GOT3 (cell line): Measurements from ENCODE around the gene GOLPH3.
"Not testable (repeated sequence)": the region's sequence is repeated elsewhere in the genome, so short reads cannot be mapped to it uniquely, and the experiment has no call there.

Source experiments
- DNase-seq: peaks from one replicate; lab custom pipeline; 2025; ENCODE audit warnings: mixed read lengths; lab: John Stamatoyannopoulos, UW

The GOLPH3 gene

DNA sequence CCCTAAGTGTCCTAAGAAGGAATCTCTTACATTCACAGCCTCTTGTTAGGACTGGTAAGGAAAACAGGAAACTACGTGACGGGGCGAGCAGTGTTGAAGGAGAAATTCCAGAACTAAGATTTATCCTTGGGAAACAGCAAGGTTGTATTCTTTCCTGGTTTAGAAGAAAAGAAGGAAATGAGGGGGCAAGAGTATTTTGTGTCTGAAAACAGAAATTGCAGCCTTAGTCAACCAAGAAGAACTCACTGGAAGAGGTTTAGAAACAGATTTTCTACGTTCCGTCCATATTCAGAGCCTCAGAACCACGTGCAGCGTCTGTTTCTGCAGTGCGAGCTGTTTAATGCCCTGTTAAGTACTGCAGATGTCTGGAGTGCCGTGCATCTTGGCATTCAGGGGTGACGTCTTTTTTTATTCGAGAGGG, 75.2 kb downstream of the GOLPH3 start:
- no peak for DNase-seq

DNA sequence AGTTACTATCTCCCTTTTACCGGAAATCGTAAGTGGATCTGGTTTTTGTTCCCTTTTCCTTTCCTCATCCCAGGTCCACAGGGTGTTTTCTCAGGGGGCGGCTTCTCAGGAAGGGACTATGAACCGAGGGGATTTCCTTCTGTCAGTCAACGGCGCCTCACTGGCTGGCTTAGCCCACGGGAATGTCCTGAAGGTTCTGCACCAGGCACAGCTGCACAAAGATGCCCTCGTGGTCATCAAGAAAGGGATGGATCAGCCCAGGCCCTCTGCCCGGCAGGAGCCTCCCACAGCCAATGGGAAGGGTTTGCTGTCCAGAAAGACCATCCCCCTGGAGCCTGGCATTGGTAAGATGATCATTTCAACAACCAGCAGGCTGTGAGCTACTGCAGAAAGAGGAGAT, 75.8 kb downstream of the GOLPH3 start:
- no peak for DNase-seq

DNA sequence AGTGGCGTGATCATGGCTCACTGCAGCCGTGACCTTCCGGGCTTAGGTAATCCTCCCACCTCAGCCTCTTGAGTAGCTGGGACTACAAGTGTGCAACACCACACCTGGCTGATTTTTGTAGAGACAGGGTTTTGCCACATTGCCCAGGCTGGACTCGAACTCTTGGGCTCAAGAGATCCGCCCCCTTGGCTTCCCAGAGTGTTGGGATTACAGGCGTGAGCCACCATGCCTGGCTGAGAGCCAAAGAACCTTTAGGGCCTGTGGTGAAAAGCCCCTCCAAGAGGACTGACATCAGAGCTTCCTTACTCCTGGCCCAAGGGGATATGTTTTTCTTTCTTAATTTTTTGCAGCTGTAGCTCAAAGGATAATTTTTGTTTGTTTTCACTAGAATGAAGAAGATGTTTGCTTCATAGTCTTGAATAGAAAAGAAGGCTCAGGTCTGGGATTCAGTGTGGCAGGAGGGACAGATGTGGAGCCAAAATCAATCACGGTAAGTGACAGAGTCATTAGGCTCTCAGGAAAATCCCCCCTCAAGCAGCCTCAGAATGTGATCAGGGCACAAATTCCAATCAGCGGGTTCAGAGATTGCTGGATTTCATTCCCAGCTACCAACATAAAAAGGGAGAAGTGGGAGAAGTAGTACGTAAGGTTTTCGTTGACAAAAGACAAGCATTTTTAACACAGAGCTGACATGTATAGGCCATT, 77.1 kb downstream of the GOLPH3 start:
- DNase-seq, result no peak

DNA sequence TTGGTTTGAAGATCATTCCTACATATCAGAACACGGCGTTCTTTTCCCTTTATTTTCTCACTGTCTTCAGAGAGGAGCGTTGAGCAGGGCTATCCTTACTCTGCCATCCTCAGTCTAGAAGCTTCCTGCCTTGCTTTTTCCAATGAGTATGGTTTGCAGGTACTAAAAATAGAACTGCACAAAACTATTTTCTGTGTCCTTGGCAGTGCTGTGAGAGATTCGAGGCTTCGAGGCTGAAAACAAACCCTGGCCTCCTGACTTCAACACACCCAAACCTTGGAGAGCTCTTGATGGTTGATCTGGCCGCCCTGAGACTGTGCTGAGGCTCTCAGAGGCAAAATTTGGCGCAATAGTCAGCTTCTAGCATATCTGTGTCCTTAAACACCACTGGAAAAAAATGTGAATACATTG, 78.9 kb downstream of the GOLPH3 start:
- no peak for DNase-seq

DNA sequence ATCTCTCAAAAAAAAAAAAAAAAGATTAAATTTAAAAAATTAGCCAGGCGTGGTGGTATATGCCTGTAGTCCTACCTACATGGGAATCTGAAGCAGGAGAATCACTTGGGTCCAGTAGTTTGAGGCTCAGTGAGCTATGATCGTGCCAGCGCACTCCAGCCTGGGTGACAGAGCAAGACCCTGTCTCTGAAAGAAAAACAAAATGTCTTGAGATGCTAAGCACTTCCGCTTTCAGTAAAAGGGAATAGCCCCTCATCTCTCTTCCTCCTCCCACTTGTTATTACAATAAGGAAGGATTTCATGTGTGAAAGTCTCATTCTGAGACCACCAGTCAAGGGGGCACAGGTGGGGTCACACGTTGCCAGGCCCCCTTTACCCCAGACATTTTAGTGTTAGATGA, 79.4 kb downstream of the GOLPH3 start:
- DNase-seq, result no peak

DNA sequence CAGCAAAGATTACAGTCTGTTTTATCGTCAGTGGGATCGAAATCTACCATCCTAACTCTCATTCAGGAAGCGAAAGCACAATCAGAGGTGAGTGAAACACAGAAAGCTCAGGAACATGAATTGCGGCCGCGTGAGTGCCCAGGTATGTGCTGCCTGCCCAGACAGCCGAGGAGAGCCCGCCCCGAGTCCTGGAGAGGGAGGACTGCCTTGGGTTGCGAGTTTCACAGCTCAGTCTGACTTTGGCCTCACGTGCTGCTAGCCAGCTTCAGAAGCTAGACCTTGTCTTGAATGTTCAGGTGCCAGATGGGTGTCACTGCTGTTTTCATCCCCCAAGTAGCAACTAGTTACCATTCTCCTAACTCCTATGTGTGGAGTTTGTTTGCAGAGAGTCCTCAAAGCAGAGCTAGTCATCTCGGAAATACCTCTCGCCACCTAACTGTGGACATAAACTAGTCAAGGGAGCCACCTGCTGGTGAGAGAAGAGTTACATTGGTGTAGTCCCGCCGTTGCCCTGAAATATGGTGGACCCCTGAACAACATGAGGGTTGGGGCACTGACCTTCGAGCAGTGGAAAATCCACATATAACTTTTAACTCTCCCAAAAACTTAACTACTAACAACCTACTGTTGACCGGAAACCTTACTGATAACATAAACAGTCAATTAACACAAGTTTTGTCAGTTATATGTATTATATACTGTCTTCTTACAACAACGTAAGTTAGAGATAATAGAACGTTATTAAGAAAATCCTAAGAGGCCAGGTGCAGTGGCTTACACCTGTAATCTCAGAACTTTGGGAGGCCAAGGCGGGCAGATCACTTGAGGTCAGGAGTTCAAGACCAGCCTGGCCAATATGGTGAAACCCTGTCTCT, 80.9 kb downstream of the GOLPH3 start:
- DNase-seq, result no peak

DNA sequence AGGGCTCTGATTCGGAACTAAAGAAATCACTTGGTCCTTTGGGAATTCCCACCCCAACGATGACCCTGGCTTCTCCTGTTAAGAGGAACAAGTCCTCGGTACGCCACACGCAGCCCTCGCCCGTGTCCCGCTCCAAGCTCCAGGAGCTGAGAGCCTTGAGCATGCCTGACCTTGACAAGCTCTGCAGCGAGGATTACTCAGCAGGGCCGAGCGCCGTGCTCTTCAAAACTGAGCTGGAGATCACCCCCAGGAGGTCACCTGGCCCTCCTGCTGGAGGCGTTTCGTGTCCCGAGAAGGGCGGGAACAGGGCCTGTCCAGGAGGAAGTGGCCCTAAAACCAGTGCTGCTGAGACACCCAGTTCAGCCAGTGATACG, 83.4 kb downstream of the GOLPH3 start:
- no peak for DNase-seq

DNA sequence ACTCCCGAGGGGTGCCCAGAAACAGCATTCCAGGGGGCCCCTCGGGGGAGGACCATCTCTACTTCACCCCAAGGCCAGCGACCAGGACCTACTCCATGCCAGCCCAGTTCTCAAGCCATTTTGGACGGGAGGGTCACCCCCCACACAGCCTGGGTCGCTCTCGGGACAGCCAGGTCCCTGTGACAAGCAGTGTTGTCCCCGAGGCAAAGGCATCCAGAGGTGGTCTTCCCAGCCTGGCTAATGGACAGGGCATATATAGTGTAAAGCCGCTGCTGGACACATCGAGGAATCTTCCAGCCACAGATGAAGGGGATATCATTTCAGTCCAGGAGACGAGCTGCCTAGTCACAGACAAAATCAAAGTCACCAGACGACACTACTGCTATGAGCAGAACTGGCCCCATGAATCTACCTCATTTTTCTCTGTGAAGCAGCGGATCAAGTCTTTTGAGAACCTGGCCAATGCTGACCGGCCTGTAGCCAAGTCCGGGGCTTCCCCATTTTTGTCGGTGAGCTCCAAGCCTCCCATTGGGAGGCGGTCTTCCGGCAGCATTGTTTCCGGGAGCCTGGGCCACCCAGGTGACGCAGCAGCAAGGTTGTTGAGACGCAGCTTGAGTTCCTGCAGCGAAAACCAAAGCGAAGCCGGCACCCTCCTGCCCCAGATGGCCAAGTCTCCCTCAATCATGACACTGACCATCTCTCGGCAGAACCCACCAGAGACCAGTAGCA, 83.9 kb downstream of the GOLPH3 start:
- DNase-seq, result no peak

DNA sequence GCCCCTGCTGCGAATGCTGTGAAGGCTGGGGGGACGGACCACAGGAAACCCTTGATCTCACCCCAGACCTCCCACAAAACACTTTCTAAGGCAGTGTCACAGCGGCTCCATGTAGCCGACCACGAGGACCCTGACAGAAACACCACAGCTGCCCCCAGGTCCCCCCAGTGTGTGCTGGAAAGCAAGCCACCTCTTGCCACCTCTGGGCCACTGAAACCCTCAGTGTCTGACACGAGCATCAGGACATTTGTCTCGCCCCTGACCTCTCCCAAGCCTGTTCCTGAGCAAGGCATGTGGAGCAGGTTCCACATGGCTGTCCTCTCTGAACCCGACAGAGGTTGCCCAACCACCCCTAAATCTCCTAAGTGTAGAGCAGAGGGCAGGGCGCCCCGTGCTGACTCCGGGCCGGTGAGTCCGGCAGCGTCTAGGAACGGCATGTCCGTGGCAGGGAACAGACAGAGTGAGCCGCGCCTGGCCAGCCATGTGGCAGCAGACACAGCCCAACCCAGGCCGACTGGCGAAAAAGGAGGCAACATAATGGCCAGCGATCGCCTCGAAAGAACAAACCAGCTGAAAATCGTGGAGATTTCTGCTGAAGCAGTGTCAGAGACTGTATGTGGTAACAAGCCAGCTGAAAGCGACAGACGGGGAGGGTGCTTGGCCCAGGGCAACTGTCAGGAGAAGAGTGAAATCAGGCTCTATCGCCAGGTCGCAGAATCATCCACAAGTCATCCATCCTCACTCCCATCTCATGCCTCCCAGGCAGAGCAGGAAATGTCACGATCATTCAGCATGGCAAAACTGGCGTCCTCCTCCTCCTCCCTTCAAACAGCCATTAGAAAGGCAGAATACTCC, 84.7 kb downstream of the GOLPH3 start:
- DNase-seq, result no peak

DNA sequence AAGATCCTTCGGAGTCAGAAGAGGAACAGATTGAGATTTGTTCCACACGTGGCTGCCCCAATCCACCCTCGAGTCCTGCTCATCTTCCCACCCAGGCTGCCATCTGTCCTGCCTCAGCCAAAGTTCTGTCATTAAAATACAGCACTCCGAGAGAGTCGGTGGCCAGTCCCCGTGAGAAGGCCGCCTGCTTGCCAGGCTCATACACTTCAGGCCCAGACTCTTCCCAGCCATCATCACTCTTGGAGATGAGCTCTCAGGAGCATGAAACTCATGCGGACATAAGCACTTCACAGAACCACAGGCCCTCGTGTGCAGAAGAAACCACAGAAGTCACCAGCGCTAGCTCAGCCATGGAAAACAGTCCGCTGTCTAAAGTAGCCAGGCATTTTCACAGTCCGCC, 85.9 kb downstream of the GOLPH3 start:
- no peak for DNase-seq

DNA sequence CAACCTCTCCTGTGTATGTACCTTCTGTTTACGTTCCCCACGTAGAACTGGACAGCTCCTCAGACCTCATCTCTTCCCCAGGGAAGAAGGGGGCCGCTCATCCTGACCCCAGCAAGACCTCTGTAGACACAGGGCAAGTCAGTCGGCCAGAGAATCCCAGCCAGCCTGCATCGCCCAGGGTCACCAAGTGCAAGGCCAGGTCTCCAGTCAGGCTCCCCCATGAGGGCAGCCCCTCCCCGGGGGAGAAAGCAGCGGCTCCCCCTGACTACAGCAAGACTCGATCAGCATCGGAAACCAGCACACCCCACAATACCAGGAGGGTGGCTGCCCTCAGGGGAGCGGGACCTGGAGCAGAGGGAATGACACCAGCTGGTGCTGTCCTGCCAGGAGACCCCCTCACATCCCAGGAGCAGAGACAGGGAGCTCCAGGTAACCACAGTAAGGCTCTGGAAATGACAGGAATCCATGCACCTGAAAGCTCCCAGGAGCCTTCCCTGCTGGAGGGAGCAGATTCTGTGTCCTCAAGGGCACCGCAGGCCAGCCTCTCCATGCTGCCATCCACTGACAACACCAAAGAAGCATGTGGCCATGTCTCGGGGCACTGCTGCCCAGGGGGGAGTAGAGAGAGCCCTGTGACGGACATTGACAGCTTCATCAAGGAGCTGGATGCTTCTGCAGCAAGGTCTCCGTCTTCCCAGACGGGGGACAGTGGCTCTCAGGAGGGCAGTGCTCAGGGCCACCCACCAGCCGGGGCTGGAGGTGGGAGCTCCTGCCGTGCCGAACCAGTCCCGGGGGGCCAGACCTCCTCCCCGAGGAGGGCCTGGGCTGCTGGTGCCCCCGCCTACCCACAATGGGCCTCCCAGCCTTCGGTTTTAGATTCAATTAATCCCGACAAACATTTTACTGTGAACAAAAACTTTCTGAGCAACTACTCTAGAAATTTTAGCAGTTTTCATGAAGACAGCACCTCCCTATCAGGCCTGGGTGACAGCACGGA, 86.7 kb downstream of the GOLPH3 start:
- no peak for DNase-seq

DNA sequence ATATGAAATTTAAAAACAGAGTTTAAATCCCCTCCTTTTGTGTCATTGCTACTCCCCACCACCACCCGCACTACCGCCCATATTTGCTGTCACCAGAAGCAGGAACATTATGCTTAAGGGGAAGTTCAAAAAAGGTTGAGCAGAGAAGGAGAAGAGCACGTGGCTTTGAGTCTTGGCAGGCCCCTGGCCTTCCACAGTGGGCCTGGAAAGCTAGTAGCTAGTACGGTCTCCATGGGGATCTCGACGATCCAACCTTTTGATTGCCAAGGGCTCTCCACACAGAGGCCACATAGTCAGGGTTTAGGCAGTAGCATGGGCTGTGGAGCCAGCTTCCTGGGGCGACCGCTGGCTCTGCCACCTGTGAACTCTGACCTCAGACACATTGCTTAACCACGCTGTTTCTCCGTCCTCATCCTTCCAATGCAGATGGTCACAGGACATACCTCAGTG, 90.1 kb downstream of the GOLPH3 start:
- no peak for DNase-seq

DNA sequence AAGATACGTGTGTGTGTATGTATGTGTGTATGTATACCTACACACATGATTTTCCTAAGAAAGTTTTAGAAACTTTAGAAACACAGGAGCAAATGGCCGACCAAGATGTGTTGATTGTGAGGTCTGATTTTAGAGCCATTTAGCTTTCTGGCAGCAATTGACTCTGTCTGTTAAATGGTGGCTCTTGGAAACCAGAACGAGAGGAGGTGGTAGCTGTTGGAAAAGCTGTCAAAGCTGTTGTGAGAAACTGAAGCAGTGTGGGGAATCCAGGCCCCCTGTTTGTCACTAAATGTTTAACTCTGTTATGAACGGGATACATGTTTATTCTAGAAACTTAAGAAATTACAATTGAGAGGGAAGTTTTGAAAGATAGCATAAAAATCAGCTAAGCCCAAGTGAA, 91.4 kb downstream of the GOLPH3 start:
- no peak for DNase-seq

DNA sequence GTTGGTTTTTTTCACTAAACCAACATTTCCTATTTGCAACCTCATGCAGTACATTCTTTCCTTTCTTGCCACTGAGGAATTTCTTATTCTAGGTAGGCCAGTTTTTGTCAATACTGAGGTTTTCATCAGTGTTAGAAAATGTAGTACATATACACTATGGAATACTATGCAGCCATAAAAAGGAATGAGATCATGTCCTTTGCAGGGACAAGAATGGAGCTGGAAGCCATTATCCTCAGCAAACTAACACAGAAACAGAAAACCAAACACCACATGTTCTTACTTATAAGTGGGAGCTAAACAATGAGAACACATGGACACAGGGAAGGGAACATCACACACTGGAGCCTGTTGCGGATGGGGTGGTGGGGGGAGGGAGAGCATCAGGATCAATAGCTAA, 93.6 kb downstream of the GOLPH3 start:
- not testable (repeated sequence) for DNase-seq

DNA sequence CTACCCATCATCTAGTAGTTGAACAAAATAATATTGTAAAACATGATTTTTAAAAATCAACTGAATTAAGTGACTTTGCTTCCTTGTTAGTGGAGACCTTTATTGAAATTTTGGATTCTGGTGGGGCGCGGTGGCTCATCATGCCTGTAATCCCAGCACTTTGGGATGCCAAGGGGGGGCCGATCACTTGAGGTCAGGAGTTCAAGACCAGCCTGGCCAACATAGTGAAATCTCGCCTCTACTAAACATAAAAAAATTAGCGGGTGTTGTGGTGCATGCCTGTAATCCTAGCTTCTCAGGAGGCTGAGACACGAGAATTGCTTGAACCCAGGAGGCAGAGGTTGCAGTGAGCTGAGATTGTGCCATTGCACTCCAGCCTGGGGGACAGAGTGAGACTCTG, 95.3 kb downstream of the GOLPH3 start:
- DNase-seq, result not testable (repeated sequence)

DNA sequence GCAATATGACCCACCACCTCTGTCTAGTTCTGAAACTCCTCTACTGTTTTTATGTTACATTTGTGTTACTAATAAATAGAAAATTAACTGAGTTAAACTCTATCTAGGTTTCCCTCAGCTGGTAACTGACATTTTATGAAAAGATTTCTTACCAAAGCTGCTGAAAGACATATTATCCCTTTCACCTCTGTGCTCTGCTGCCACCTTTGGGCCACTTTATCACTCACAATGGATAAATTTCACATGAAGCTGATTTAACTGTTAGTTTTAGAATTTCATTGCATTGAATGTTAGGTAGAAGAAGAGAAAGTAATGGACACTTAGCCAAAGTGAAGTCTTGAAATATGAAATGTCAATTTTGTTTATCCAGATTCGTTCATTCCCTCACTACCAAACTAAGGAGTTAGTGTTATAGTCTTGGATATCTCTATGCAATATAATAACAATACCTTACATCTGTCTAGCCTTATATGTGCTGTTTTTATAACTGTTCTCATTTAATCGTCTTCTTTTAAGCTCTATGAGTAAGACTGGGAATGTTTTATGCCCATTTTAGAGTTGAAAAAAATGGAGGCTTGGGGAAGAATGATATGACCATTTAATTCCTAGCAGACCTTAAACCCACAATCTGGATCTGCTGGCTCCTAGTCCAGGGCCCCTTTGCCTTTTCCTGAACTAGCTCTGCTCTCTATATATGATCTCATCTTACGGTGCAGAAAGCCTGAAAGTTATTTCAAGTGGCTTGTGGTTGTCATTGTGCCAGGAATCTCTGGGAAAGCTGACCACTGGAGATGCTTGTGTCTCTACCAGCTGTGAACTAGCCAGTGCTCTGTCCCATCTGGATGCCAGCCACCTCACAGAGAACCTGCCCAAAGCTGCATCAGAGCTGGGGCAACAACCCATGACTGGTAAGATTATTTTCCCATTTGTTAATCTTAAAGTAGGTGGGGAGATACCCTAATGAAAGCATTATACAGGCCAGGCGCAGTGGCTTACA, 97.1 kb downstream of the GOLPH3 start:
- DNase-seq, result no peak
